ENCODE results near the gene RPL10.

GRCh38 chrX:154432210-154432609 is 34.0 kb downstream of the RPL10 start:
- TF ChIP-seq ZNF224 (CRISPR knock-in tag; IDR thresholded peaks at IDR 0.05) (no peak), ZNF232 (CRISPR knock-in tag; IDR thresholded peaks at IDR 0.05) (no peak), POLR2A (conservative IDR thresholded peaks at IDR 0.05) (no peak), KDM1A (IDR thresholded peaks at IDR 0.05) (no peak), FOXK1 (CRISPR knock-in tag; IDR thresholded peaks at IDR 0.05; ENCODE audit: borderline replicate concordance) (no peak), ZBTB33 (CRISPR knock-in tag; IDR thresholded peaks at IDR 0.05) (no peak), EZH2 (IDR thresholded peaks at IDR 0.05; ENCODE audit: borderline replicate concordance, low read depth, low read length) (no peak), GABPA (tag; conservative IDR thresholded peaks at IDR 0.05; ENCODE audit: low read depth) (no peak), ZNF23 (CRISPR knock-in tag; IDR thresholded peaks at IDR 0.05) (no peak)
- TF ChIP-seq, protein P1, sequence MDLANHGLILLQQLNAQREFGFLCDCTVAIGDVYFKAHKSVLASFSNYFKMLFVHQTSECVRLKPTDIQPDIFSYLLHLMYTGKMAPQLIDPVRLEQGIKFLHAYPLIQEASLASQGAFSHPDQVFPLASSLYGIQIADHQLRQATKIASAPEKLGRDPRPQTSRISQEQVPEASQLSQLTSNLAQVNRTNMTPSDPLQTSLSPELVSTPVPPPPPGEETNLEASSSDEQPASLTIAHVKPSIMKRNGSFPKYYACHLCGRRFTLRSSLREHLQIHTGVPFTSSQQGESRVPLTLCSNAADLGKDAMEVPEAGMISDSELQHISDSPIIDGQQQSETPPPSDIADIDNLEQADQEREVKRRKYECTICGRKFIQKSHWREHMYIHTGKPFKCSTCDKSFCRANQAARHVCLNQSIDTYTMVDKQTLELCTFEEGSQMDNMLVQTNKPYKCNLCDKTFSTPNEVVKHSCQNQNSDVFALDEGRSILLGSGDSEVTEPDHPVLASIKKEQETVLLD (IDR thresholded peaks at IDR 0.05) = no peak
- TF ChIP-seq, protein P2, sequence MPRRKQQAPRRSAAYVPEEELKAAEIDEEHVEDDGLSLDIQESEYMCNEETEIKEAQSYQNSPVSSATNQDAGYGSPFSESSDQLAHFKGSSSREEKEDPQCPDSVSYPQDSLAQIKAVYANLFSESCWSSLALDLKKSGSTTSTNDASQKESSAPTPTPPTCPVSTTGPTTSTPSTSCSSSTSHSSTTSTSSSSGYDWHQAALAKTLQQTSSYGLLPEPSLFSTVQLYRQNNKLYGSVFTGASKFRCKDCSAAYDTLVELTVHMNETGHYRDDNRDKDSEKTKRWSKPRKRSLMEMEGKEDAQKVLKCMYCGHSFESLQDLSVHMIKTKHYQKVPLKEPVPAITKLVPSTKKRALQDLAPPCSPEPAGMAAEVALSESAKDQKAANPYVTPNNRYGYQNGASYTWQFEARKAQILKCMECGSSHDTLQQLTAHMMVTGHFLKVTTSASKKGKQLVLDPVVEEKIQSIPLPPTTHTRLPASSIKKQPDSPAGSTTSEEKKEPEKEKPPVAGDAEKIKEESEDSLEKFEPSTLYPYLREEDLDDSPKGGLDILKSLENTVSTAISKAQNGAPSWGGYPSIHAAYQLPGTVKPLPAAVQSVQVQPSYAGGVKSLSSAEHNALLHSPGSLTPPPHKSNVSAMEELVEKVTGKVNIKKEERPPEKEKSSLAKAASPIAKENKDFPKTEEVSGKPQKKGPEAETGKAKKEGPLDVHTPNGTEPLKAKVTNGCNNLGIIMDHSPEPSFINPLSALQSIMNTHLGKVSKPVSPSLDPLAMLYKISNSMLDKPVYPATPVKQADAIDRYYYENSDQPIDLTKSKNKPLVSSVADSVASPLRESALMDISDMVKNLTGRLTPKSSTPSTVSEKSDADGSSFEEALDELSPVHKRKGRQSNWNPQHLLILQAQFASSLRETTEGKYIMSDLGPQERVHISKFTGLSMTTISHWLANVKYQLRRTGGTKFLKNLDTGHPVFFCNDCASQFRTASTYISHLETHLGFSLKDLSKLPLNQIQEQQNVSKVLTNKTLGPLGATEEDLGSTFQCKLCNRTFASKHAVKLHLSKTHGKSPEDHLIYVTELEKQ (CRISPR knock-in tag; IDR thresholded peaks at IDR 0.05) = no peak

All from K562 (cell line).